K562 (cell line): ENCODE measurements around the gene JAG2. TPM values are rescaled to one million over a fixed set of nuclear protein-coding genes. Genes with fewer than 3 reads are reported as not detected.

Source experiments
- ATAC-seq: fragments of 200-7000 bp; cut with Tn5 transposase; 3 replicates; pipeline ENCODE4 v1.9.1; 2020; ENCODE audit warnings: moderate library complexity
- BruUV-seq: library from RNA; stranded (reverse); fragments of 400-500 nt; replicated peaks from 2 replicates; lab custom pipeline; 2021; lab: Mats Ljungman, UMichigan
- CTCF ChIA-PET: fragments of 300-600 bp; formaldehyde crosslinking; extraction: SDS; loops from one replicate; lab custom pipeline; 2021; ENCODE audit warnings: low intra/inter-chr PET ratio; lab: Yijun Ruan, JAX
- POLR2A ChIA-PET: fragments of 300-600, 350-650 bp; sonication (Branson Sonifier 250); formaldehyde crosslinking; extraction: SDS; loops from one replicate; lab custom pipeline; 2021; ENCODE audit warnings: antibody characterized with exemption, inconsistent platforms; lab: Yijun Ruan, JAX
- DNase-seq, 4 experiments: peaks; one replicate each; pipeline versions ENCODE4 v3.0.0 to v3.0.0-alpha.2; 2011 to 2018; ENCODE audit warnings: low spot score in 3 of 4, mixed read lengths in 3 of 4; ENCODE audit errors: extremely low read depth in 1 of 4
- FAIRE-seq: peaks from 2 replicates; lab custom pipeline; 2011; peaks lifted over from hg19 to GRCh38; lab: Jason Lieb, UNC
- H2AFZ ChIP-seq: 2 replicates; pipeline ENCODE4 v1.6.0; 2011; ENCODE audit warnings: low read depth, low read length, control low read depth, inconsistent platforms
- H3K27ac ChIP-seq: fragments of 200-600 bp; 3 replicates; pipeline ENCODE4 v1.8.0; 2011; ENCODE audit warnings: low read depth, mild to moderate bottlenecking, control low read depth, inconsistent platforms, low read length, moderate library complexity, mixed read lengths; ENCODE audit errors: extremely low read depth
- H3K27me3 ChIP-seq, 2 experiments: fragments of 300-600 bp in 1 of 2; 2 replicates in 1 of 2; 3 replicates in 1 of 2; pipeline versions ENCODE4 v1.6.0 to v1.8.0; 2011; ENCODE audit warnings: inconsistent platforms in 2 of 2, low read length in 2 of 2, mild to moderate bottlenecking in 1 of 2, mixed read lengths in 1 of 2, moderate library complexity in 1 of 2; ENCODE audit not compliant: control insufficient read depth in 2 of 2, insufficient read depth in 2 of 2
- H3K36me3 ChIP-seq: fragments of 300-600 bp; 3 replicates; pipeline ENCODE4 v1.8.0; 2011; ENCODE audit warnings: mild to moderate bottlenecking, low read length, inconsistent platforms; ENCODE audit not compliant: control insufficient read depth, insufficient read depth
- H3K4me1 ChIP-seq, 2 experiments: fragments of 200-600 bp in 1 of 2; replicated peaks in 1 of 2; 2 replicates in 1 of 2; 3 replicates in 1 of 2; pipeline versions ENCODE4 v1.5.1 to v1.8.0; 2011; ENCODE audit warnings: inconsistent platforms in 2 of 2, low read length in 2 of 2, mild to moderate bottlenecking in 1 of 2, mixed read lengths in 1 of 2, moderate library complexity in 1 of 2; ENCODE audit not compliant: control insufficient read depth in 2 of 2, insufficient read depth in 2 of 2
- H3K4me2 ChIP-seq: 2 replicates; pipeline ENCODE4 v1.6.1; 2011; ENCODE audit warnings: low read length, control low read depth, inconsistent platforms, mixed read lengths; ENCODE audit not compliant: insufficient read depth
- H3K4me3 ChIP-seq: fragments of 200-600 bp; sonication (generic), shearing (Covaris generic); 2 replicates; pipeline ENCODE4 v1.5.1; 2016; ENCODE audit warnings: control low read depth, inconsistent platforms
- H3K79me2 ChIP-seq: fragments of 200-600 bp; 3 replicates; pipeline ENCODE4 v1.8.0; 2011; ENCODE audit warnings: low read length, inconsistent platforms; ENCODE audit not compliant: control insufficient read depth, insufficient read depth
- H3K9ac ChIP-seq, 2 experiments: 2 replicates each; pipeline versions ENCODE4 v1.6.0 to v1.6.1; 2011; ENCODE audit warnings: low read depth in 2 of 2, low read length in 2 of 2, control low read depth in 1 of 2, inconsistent platforms in 1 of 2, mild to moderate bottlenecking in 1 of 2, mixed read lengths in 1 of 2; ENCODE audit not compliant: insufficient read depth in 1 of 2
- H3K9me1 ChIP-seq: one replicate; pipeline ENCODE4 v1.6.0; 2011; ENCODE audit warnings: inconsistent platforms, mild to moderate bottlenecking, low read length, moderate library complexity; ENCODE audit not compliant: control insufficient read depth, insufficient read depth
- H3K9me3 ChIP-seq: replicated peaks from 2 replicates; pipeline ENCODE4 v1.5.1; 2011; ENCODE audit warnings: low read depth, low read length, inconsistent platforms; ENCODE audit not compliant: control insufficient read depth, insufficient read depth
- H4K20me1 ChIP-seq: replicated peaks from 2 replicates; pipeline ENCODE4 v1.6.1; 2011; ENCODE audit warnings: low read length, inconsistent platforms, mixed read lengths; ENCODE audit not compliant: control insufficient read depth, insufficient read depth
- POLR2AphosphoS5 ChIP-seq: IDR thresholded peaks from 2 replicates; pipeline ENCODE4 v1.6.1; 2011; ENCODE audit warnings: mild to moderate bottlenecking, low read depth, low read length, moderate library complexity; ENCODE audit not compliant: control insufficient read depth, insufficient read depth
- PREB ChIP-seq: sonication (generic); formaldehyde crosslinking; IDR thresholded peaks from 2 replicates; pipeline ENCODE4 v1.8.1; 2023; ENCODE audit warnings: mild to moderate bottlenecking, missing genetic modification reagents
- PRMT5 ChIP-seq: sonication (generic); formaldehyde crosslinking; IDR thresholded peaks from 2 replicates; pipeline ENCODE4 v1.5.0; 2020; ENCODE audit warnings: missing genetic modification reagents
- ZBTB12 ChIP-seq: fragments of 250-450 bp; sonication (Bioruptor Pico); IDR thresholded peaks from 2 replicates; pipeline ENCODE4 v1.4.0; 2020
- ZNF778 ChIP-seq: fragments of 450-650 bp; formaldehyde crosslinking; IDR thresholded peaks from 2 replicates; pipeline ENCODE4 v1.4.0; 2020; ENCODE audit warnings: mild to moderate bottlenecking, moderate library complexity
- WGBS: fragments of 100-300 bp; shearing (Covaris generic); methylation state at CpG from one replicate; pipeline ENCODE4 v1.1.6; 2016; ENCODE audit warnings: low coverage, mixed read lengths; ENCODE audit not compliant: insufficient coverage; ENCODE audit errors: missing lambda C conversion rate; 5-methylcytosine and 5-hydroxymethylcytosine counted together
- in situ Hi-C: fragments of 300-500 bp; cut with MboI; formaldehyde crosslinking; loops from 4 replicates; pipeline ENCODE4 v1.15.0; 2018; ENCODE audit warnings: inconsistent platforms, mixed read lengths
- intact Hi-C: fragments of 100-400 bp; cut with micrococcal nuclease; formaldehyde crosslinking; loops from 2 replicates; pipeline ENCODE4 v1.14.2; 2022
- polyA plus RNA-seq, 8 experiments: library from polyadenylated mRNA; depleted of rRNA in 4 of 8; stranded (reverse) in 5 of 8; unstranded in 3 of 8; fragments of >200 nt; fragmentation: Nextera tagmentation in 2 of 8; fragmentation: Illumina TruSeq in 1 of 8; extraction: Ambion mirVana in 2 of 8; extraction: Trizol in 1 of 8; gene quantifications; 2 replicates each; pipeline versions ENCODE4 v1.2.1 to v1.2.3, GENCODE V29; 2011 to 2014; ENCODE audit warnings: inconsistent platforms in 1 of 8, missing spikeins in 1 of 8
- total RNA-seq, 7 experiments: library from RNA; depleted of rRNA in 6 of 7; stranded (reverse); fragments of >200 nt in 6 of 7; fragmentation: Illumina TruSeq in 2 of 7; extraction: Trizol in 2 of 7; gene quantifications; 2 replicates each; pipeline versions ENCODE4 v1.2.1 to v1.2.3, GENCODE V29; 2011 to 2021; ENCODE audit warnings: low replicate concordance in 1 of 7

The JAG2 gene
- total and polyA plus RNA-seq, 9 of the 15 experiments (the other 6 are each of a cell fraction or from before 2014, with no cell fraction given), result 0.25 to 48.4 (median 8.6) TPM

GRCh38 chr14:105095236-105095805 lies 73.3 kb downstream of the JAG2 start:
- H3K4me2 ChIP-seq, result no peak overlapping the region

More at GRCh38 chr14:105095236-105095805, 73.3 kb downstream of the JAG2 start:
- H3K4me3 ChIP-seq, result no peak overlapping the region
- in situ Hi-C loops (loop anchor here (10.0 kb wide), 2 partner anchors 189 to 259 kb away; no protein-coding TSS in a partner anchor), intact Hi-C loops (no loop called here)
- H2AFZ ChIP-seq, result no peak overlapping the region
- WGBS, result 0% methylated on average over 7 of the region's 7 CpGs
- FAIRE-seq, result no peak
- ATAC-seq, result no peak
- H3K79me2 ChIP-seq, result no peaks in the 10 kb centered on the region
- no peak for DNase-seq
- no peak overlapping the region for H3K27ac ChIP-seq
- peaks cover 0 to 47% of the 10 kb centered on the region in 2 experiments; a peak in 2 of 5 replicates for H3K4me1 ChIP-seq
- H3K9ac ChIP-seq, result no peak overlapping the region
- ChIA-PET CTCF (no interaction called here), POLR2A (interaction anchor here (0.6 to 1.5 kb wide), 2 partner anchors 9 to 456 kb away, joined by 3 read pairs; no protein-coding TSS in a partner anchor)
- no TSS peak for BruUV-seq
- H4K20me1 ChIP-seq, result no peaks in the 10 kb centered on the region
- TF ChIP-seq ZBTB12 (CRISPR knock-in tag) (no peak), ZNF778 (CRISPR knock-in tag) (no peak), PRMT5 (CRISPR knock-in tag) (no peak), POLR2AphosphoS5 (no peak), PREB (no peak)
- no peaks in the 10 kb centered on the region for H3K36me3 ChIP-seq
- peaks cover 5% of the 10 kb centered on the region for H3K9me1 ChIP-seq
- peaks cover 17 to 41% of the 10 kb centered on the region in 2 experiments; a peak in 4 of 5 replicates for H3K27me3 ChIP-seq
- peaks cover 4% of the 10 kb centered on the region; the same call in 1 of the 2 replicates for H3K9me3 ChIP-seq
